DOHH2 (cell line): ENCODE results near the gene NOC2L.

Experiments used
- H3F3A ChIP-seq: fragments of 200-600 bp; sonication (generic), shearing (Covaris generic); 2 replicates; pipeline ENCODE4 v1.6.0; 2016; ENCODE audit warnings: antibody characterized with exemption, mild to moderate bottlenecking; ENCODE audit not compliant: control insufficient read depth, insufficient read depth
- H3K27ac ChIP-seq: fragments of 200-600 bp; sonication (generic); 2 replicates; pipeline ENCODE4 v1.5.1; 2014; ENCODE audit warnings: low read depth, mild to moderate bottlenecking, low read length, moderate library complexity
- H3K27me3 ChIP-seq: fragments of 200-600 bp; sonication (generic); 2 replicates; pipeline ENCODE4 v1.6.1; 2014; ENCODE audit warnings: mild to moderate bottlenecking, low read length, mixed read lengths; ENCODE audit not compliant: control insufficient read depth
- H3K36me3 ChIP-seq: fragments of 200-600 bp; sonication (generic); 2 replicates; pipeline ENCODE4 v1.6.1; 2014; ENCODE audit warnings: mild to moderate bottlenecking, low read length, moderate library complexity, mixed read lengths; ENCODE audit not compliant: control insufficient read depth
- H3K4me1 ChIP-seq: fragments of 200-600 bp; sonication (generic); 2 replicates; pipeline ENCODE4 v1.6.1; 2014; ENCODE audit warnings: mild to moderate bottlenecking, low read length, mixed read lengths; ENCODE audit not compliant: control insufficient read depth
- H3K4me2 ChIP-seq: fragments of 200-600 bp; sonication (generic); 2 replicates; pipeline ENCODE4 v1.6.0; 2014; ENCODE audit warnings: mild to moderate bottlenecking, low read length, moderate library complexity
- H3K4me3 ChIP-seq: fragments of 200-600 bp; sonication (generic); 2 replicates; pipeline ENCODE4 v1.5.1; 2014; ENCODE audit warnings: mild to moderate bottlenecking, low read length, mixed read lengths
- H3K79me2 ChIP-seq: fragments of 200-600 bp; sonication (generic); 2 replicates; pipeline ENCODE4 v1.6.1; 2014; ENCODE audit warnings: mild to moderate bottlenecking, low read length, mixed read lengths; ENCODE audit not compliant: control insufficient read depth
- H3K9me2 ChIP-seq: fragments of 200-600 bp; sonication (generic); replicated peaks from 2 replicates; pipeline ENCODE4 v1.6.1; 2014; ENCODE audit warnings: mild to moderate bottlenecking, low read length, mixed read lengths; ENCODE audit not compliant: control insufficient read depth
- H3K9me3 ChIP-seq: fragments of 200-600 bp; sonication (generic); 2 replicates; pipeline ENCODE4 v1.6.1; 2014; ENCODE audit warnings: antibody characterized with exemption, low read length, mixed read lengths; ENCODE audit not compliant: control insufficient read depth, insufficient read depth
- H4K20me1 ChIP-seq: fragments of 200-600 bp; sonication (generic); 2 replicates; pipeline ENCODE4 v1.6.0; 2014; ENCODE audit warnings: low read depth, mild to moderate bottlenecking, antibody characterized with exemption, low read length, moderate library complexity; ENCODE audit not compliant: control insufficient read depth, insufficient read depth
- CTCF ChIP-seq: fragments of 200-600 bp; sonication (generic); IDR thresholded peaks from one replicate; pipeline ENCODE4 v1.5.1; 2014; ENCODE audit warnings: antibody characterized with exemption, mild to moderate bottlenecking, low read depth, low read length; ENCODE audit not compliant: poor library complexity, severe bottlenecking
- EZH2phosphoT487 ChIP-seq: fragments of 200-600 bp; sonication (generic); IDR thresholded peaks from 2 replicates; pipeline ENCODE4 v1.6.1; 2017; ENCODE audit warnings: borderline replicate concordance, mild to moderate bottlenecking, antibody characterized with exemption, low read length, moderate library complexity, mixed read lengths

The NOC2L gene

GRCh38 chr1:931380-932172, 27.5 kb downstream of the NOC2L start:
- Histone ChIP-seq H3K4me2 (no peak overlapping the region), H3K36me3 (no peaks in the 10 kb centered on the region), H3K9me3 (no peaks in the 10 kb centered on the region), H3K27ac (no peak overlapping the region), H3K4me3 (no peak overlapping the region), H3F3A (0 out of 2 replicates have a peak, but pooled peaks cover 3% of the 10 kb centered on the region), H4K20me1 (no peaks in the 10 kb centered on the region), H3K4me1 (peaks cover 7% of the 10 kb centered on the region; the same call in 1 of the 2 replicates), H3K9me2 (no peaks in the 10 kb centered on the region), H3K27me3 (peaks cover 18% of the 10 kb centered on the region), H3K79me2 (no peaks in the 10 kb centered on the region)
- TF ChIP-seq CTCF (no peak), EZH2phosphoT487 (no peak)

- Histone ChIP-seq H3K79me2 (no peaks in the 10 kb centered on the region), H3K4me3 (no peak overlapping the region), H4K20me1 (no peaks in the 10 kb centered on the region; the same call in 1 of the 2 replicates), H3K9me3 (no peaks in the 10 kb centered on the region), H3K4me2 (no peak overlapping the region), H3K9me2 (no peaks in the 10 kb centered on the region), H3K4me1 (peaks cover 7% of the 10 kb centered on the region; the same call in 1 of the 2 replicates), H3K27me3 (peaks cover 26% of the 10 kb centered on the region), H3K27ac (no peak overlapping the region), H3K36me3 (no peaks in the 10 kb centered on the region), H3F3A (0 out of 2 replicates have a peak, but pooled peaks cover 3% of the 10 kb centered on the region)
- no peak for TF ChIP-seq CTCF
- no peak for TF ChIP-seq EZH2phosphoT487
Observed at GRCh38 chr1:930633-931138, 28.4 kb downstream of the NOC2L start.

GRCh38 chr1:929712-930632, 29.1 kb downstream of the NOC2L start:
- H3K79me2 ChIP-seq: no peaks in the 10 kb centered on the region
- no peaks in the 10 kb centered on the region for H3K9me3 ChIP-seq
- H3K4me1 ChIP-seq: peaks cover 7% of the 10 kb centered on the region; the same call in 1 of the 2 replicates
- no peak overlapping the region for H3K4me3 ChIP-seq
- no peaks in the 10 kb centered on the region for H3K9me2 ChIP-seq
- 0 out of 2 replicates have a peak, but pooled peaks cover 3% of the 10 kb centered on the region for H3F3A ChIP-seq
- H3K4me2 ChIP-seq: no peak overlapping the region
- peaks cover 29% of the 10 kb centered on the region for H3K27me3 ChIP-seq
- no peaks in the 10 kb centered on the region for H3K36me3 ChIP-seq
- no peak overlapping the region for H3K27ac ChIP-seq
- TF ChIP-seq EZH2phosphoT487 (no peak), CTCF (no peak)
- H4K20me1 ChIP-seq: no peaks in the 10 kb centered on the region; the same call in 1 of the 2 replicates
